Measurements from ENCODE around the gene ASTN2.

ASTN2 gene

GRCh38 chr9:116572095-116572748, 842.6 kb downstream of the ASTN2 start:
- no peak for DNase-seq (ENCODE audit: low read depth in 2 of 2)

- no peak for DNase-seq (ENCODE audit: low read depth in 2 of 2)
These were observed 845.7 kb downstream of the ASTN2 start for GRCh38 chr9:116569111-116569510.

GRCh38 chr9:116566677-116567488, 848.0 kb downstream of the ASTN2 start:
- no peak for DNase-seq (ENCODE audit: low read depth in 2 of 2)

- DNase-seq (ENCODE audit: low read depth in 2 of 2), result no peak
These were observed 848.9 kb downstream of the ASTN2 start for GRCh38 chr9:116565986-116566385.

- no peak for DNase-seq (ENCODE audit: low read depth in 2 of 2)
These were observed 850.5 kb downstream of the ASTN2 start for GRCh38 chr9:116564266-116564793.

GRCh38 chr9:116558818-116559540, 855.9 kb downstream of the ASTN2 start:
- DNase-seq (ENCODE audit: low read depth in 2 of 2), result no peak

GRCh38 chr9:116558035-116558434, 856.8 kb downstream of the ASTN2 start:
- DNase-seq (ENCODE audit: low read depth in 2 of 2), result no peak

- DNase-seq (ENCODE audit: low read depth in 2 of 2), result no peak
These were observed 859.2 kb downstream of the ASTN2 start for GRCh38 chr9:116555556-116556155.

GRCh38 chr9:116555119-116555518, 859.7 kb downstream of the ASTN2 start:
- DNase-seq (ENCODE audit: low read depth in 2 of 2), result no peak

GRCh38 chr9:116550696-116551436, 864.0 kb downstream of the ASTN2 start:
- DNase-seq (ENCODE audit: low read depth in 2 of 2), result no peak

GRCh38 chr9:116549786-116550660, 864.8 kb downstream of the ASTN2 start:
- no peak for DNase-seq (ENCODE audit: low read depth in 2 of 2)

GRCh38 chr9:116549061-116549664, 865.7 kb downstream of the ASTN2 start:
- DNase-seq (ENCODE audit: low read depth in 2 of 2), result no peak

GRCh38 chr9:116547729-116548426, 867.0 kb downstream of the ASTN2 start:
- no peak for DNase-seq (ENCODE audit: low read depth in 2 of 2)

- no peak for DNase-seq (ENCODE audit: low read depth in 2 of 2)
These were observed 867.9 kb downstream of the ASTN2 start for GRCh38 chr9:116546711-116547581.

- no peak for DNase-seq (ENCODE audit: low read depth in 2 of 2)
These were observed 870.0 kb downstream of the ASTN2 start for GRCh38 chr9:116544896-116545295.

GRCh38 chr9:116543731-116544400, 871.0 kb downstream of the ASTN2 start:
- no peak for DNase-seq (ENCODE audit: low read depth in 2 of 2)

GRCh38 chr9:116541402-116541801, 873.5 kb downstream of the ASTN2 start:
- DNase-seq (ENCODE audit: low read depth in 2 of 2), result no peak

- no peak for DNase-seq (ENCODE audit: low read depth in 2 of 2)
These were observed 875.3 kb downstream of the ASTN2 start for GRCh38 chr9:116539549-116539948.

All from stimulated activated CD4-positive, alpha-beta T cell treated with anti-CD3 and anti-CD28 coated beads, Interleukin-1b, Interleukin-23, amount 100 ng/mL, for 4 hours (primary cell).